Left cardiac atrium (tissue), 4 donors: ENCODE data around the gene NAGS. TPM values are rescaled to one million over a fixed set of nuclear protein-coding genes. Genes with fewer than 3 reads are reported as not detected.
"Not testable (repeated sequence)": the region's sequence is repeated elsewhere in the genome, so short reads cannot be mapped to it uniquely, and the experiment has no call there.

Experiments
- ATAC-seq, 2 donors: fragments of 200-7000 bp; cut with Tn5 transposase; one replicate each; pipeline ENCODE4 v1.9.1; 2020; ENCODE audit warnings: mild to moderate bottlenecking in 2 of 2, moderate library complexity in 2 of 2
- DNase-seq: peaks from one replicate; pipeline ENCODE4 v3.0.0-alpha.2; 2020
- intact Hi-C, 2 donors: fragments of 100-400 bp; cut with DNase I; formaldehyde crosslinking; loops; one replicate each; pipeline versions ENCODE4 v1.14.1 to v1.15.1; 2022 to 2023
- total RNA-seq, 2 donors: library from RNA; stranded (reverse); fragmentation: NEBNext Ultra II Directional; extraction: Animal tissue kit (Norgen Biotek cat#: 25700); gene quantifications; one replicate each; pipeline ENCODE4 v1.2.1, GENCODE V29; 2021
- donor health status: DM: no; HTN: yes; CAD: no.
- donor health status: DM: no; HTN: yes; CAD: no; lungs with severe emphysema.
- donor health status: DM: yes; HTN: yes; CAD: no.
- donor health status: Dilated cardiomyopathy.

The NAGS gene
- total RNA-seq, 2 donors from 2014 or later = 1.3 to 1.4 TPM

GRCh38 chr17:44004761-44005526 lies 522 bp downstream of the NAGS start:
- ATAC-seq (no peak), DNase-seq (peak; percentile 39)
- intact Hi-C loops = loop anchor here in 1 of 2 donors (5.0 kb wide), 1 partner anchor 37 kb away; no protein-coding TSS in a partner anchor

DNA sequence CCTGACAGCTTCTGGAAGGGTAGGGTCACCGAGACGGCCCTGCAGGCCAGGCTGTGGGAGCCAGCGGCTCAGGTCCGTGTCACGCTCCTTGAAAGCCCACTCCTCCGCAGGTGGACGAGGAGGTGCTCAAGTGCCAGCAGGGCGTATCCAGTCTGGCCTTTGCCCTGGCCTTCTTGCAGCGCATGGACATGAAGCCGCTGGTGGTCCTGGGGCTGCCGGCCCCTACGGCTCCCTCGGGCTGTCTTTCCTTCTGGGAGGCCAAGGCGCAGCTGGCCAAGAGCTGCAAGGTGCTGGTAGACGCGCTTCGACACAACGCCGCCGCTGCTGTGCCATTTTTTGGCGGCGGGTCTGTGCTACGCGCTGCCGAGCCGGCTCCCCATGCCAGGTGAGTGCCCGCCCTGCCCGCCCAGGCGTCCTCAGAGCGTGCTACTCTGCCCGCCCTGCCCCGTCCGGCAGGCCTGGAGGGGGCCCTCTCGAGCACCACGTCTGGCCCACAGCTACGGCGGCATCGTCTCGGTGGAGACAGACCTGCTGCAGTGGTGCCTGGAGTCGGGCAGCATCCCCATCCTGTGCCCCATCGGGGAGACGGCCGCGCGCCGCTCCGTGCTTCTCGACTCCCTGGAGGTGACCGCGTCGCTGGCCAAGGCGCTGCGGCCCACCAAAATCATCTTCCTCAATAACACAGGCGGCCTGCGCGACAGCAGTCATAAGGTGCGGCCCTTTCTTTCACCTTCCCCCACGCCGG lies 1.3 kb downstream of the NAGS start:
- peak; percentile 40 for DNase-seq
- intact Hi-C loops = loop anchor here in 1 of 2 donors (5.0 kb wide), 1 partner anchor 37 kb away; no protein-coding TSS in a partner anchor
- peak; percentile 8 to 19 for ATAC-seq

- ATAC-seq (peak; percentile 0 to 2), DNase-seq (no peak)
- intact Hi-C loops = loop anchor here in 1 of 2 donors (5.0 kb wide), 1 partner anchor 36 kb away; no protein-coding TSS in a partner anchor
Observed at GRCh38 chr17:44006272-44006597, 1.8 kb downstream of the NAGS start.

DNA sequence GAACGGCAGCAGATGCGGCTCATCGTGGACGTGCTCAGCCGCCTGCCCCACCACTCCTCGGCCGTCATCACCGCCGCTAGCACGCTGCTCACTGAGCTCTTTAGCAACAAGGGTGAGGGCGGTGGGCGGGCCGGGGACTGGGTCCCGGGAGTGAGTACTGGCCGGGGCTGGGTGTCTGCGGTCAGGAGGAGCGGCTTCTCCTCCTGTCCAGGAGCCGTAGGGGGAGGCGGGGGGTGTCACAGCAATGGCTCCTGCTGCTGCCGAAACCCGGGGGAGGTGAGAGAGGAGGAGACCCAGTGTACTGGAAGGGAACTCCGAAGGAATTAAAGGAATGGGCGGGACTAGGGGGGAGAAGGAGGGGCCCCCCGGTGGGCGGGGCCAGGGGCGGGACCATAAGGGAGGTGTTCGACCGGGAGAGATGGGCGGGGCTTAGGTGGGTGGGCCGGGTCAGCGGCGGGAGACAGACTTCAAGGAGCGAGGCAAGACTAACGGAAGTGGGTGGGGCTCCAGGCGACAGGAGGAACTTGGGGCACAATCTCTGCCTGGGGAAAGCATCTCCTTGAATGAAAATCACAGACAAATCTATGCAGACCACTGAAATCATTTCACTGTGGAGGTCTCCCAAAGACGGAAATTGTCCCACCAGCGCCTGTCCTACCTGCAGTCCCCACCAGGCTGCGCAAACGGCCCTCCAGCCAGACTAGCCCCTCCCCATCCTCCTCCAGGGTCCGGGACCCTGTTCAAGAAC lies 2.4 kb downstream of the NAGS start:
- DNase-seq (peak; percentile 99), ATAC-seq (peak; percentile 93 to 95)
- intact Hi-C loops = loop anchor here in 1 of 2 donors (5.0 kb wide), 1 partner anchor 36 kb away; no protein-coding TSS in a partner anchor

DNA sequence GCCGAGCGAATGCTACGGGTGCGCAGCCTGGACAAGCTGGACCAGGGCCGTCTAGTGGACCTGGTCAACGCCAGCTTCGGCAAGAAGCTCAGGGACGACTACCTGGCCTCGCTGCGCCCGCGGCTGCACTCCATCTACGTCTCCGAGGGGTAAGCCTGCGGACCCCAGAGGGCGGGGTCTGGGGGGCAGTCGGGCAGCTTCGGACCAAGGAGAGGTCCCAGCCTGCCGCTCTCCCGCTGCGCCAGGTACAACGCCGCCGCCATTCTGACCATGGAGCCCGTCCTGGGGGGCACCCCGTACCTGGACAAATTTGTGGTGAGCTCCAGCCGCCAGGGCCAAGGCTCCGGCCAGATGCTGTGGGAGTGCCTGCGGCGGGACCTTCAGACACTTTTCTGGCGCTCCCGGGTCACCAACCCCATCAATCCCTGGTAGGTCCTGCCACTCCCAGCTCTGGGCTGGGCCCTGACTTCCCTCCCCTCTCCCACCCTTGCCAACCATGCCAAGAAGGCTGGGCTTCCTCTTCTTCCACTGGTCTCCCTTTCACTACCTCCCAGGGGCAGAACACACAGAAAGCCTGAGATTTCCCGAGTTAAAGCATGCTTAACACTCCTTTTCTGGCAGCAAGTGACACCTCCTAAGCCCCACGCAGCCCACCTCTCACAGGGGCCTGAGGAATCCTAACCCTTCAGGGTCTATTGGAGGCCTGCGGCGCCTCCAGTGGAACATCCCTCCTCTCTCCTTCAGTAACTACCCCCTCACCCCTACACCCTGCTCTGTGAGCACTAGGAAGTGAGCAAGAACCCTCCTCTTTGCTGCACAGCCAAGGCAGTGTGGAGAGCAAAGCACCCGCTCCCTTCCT lies 3.2 kb downstream of the NAGS start:
- DNase-seq = peak; percentile 43
- intact Hi-C loops = loop anchor here in 1 of 2 donors (5.0 kb wide), 1 partner anchor 35 kb away; no protein-coding TSS in a partner anchor
- peak; percentile 4 to 17 for ATAC-seq

- ATAC-seq (no peak), DNase-seq (no peak)
- intact Hi-C loops = loop anchor here in 1 of 2 donors (5.0 kb wide), 1 partner anchor 34 kb away; no protein-coding TSS in a partner anchor
Observed at GRCh38 chr17:44008205-44008909, 3.9 kb downstream of the NAGS start.

- ATAC-seq = no peak
- intact Hi-C loops = loop anchor here in 1 of 2 donors (5.0 kb wide), 1 partner anchor 106 kb away; no protein-coding TSS in a partner anchor
- DNase-seq = no peak
Observed at GRCh38 chr17:44010966-44011647, 6.7 kb downstream of the NAGS start.

DNA sequence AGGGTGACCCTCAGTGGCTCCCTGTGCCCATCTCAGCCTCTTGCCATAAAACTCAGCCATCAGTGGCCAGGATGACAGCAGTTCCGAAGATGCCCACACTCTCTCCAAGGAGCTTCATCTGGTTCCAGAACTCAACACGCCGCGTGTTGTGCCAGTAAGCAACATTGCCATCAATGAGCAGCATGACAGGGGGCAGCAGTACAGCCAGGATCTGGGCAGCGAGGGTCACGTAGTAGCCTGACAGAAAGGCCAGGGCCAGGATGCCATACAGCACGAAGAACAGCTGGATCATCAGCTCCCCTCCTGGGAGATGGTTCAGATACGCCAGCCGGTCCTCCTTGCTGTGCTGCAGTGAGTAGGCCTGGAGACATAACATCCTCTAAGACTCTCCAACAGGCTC lies 7.5 kb downstream of the NAGS start:
- intact Hi-C loops = loop anchor here in 1 of 2 donors (5.0 kb wide), 1 partner anchor 105 kb away; no protein-coding TSS in a partner anchor

GRCh38 chr17:44012391-44012790 lies 8.0 kb downstream of the NAGS start:
- intact Hi-C loops = loop anchor here in 1 of 2 donors (5.0 kb wide), 1 partner anchor 105 kb away; no protein-coding TSS in a partner anchor
- ATAC-seq (no peak), DNase-seq (no peak)

More for the DNA sequence above, 7.5 kb downstream of the NAGS start:
- no peak for DNase-seq
- ATAC-seq = no peak

GRCh38 chr17:44012874-44013273 lies 8.5 kb downstream of the NAGS start:
- intact Hi-C loops = loop anchor here in 1 of 2 donors (5.0 kb wide), 1 partner anchor 104 kb away; no protein-coding TSS in a partner anchor
- no peak for ATAC-seq
- no peak for DNase-seq

- intact Hi-C loops = loop anchor here in 1 of 2 donors (5.0 kb wide), 1 partner anchor 103 kb away; no protein-coding TSS in a partner anchor
- DNase-seq (no peak), ATAC-seq (peak; percentile 6 to 28)
Observed at GRCh38 chr17:44014133-44014436, 9.7 kb downstream of the NAGS start.

DNA sequence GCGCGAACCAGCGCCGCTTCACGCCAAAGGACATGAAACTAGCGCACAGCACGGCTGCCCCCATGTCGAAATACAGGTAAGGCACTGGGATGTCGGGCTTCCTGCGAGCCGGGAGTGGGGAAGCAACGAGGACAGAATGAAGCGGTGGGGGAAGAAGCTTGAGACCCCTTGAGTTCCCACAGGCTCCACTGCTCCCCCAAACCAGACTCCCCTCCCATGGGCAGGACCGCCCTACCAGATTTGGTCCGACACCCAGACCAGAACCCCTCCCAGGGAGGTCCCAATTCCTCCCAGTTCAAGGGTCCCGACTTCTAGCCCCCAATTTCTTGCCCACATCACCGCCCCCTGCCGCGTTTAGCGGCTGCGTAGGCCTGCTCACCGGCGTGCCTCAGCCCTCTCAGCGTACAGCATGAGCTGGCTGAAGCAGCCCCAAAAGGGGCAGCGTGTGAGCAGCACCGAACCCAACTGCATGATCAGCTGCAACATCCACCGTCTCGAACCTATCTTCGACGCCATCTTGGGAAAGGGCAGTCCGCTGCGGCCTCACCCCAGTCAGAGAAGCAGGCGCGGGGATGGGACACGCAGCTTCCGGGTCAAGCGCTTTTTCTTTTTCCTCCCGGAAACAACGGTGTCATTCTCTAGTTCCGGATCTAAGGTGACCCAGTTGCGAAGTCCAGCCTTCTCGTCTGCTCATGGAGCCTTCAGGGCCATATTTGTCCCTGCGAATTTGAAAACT lies 10.2 kb downstream of the NAGS start, which contains the start of gene TMEM101:
Gene TMEM101, minus strand, starts transcription at position 527 of the 736 bp plus-strand sequence. Its CDS starts 11 bp downstream, at position 516.
- DNase-seq (peak; percentile 92), ATAC-seq (peak; percentile 94 to 96)
- intact Hi-C loops = loop anchor here in 1 of 2 donors (5.0 kb wide), 1 partner anchor 103 kb away; no protein-coding TSS in a partner anchor

GRCh38 chr17:44021227-44021626 lies 16.8 kb downstream of the NAGS start:
- intact Hi-C loops, ATAC-seq: not testable (repeated sequence)

GRCh38 chr17:44022246-44022645 lies 17.8 kb downstream of the NAGS start:
- no peak for DNase-seq
- intact Hi-C loops = no loop called here

More at GRCh38 chr17:44021227-44021626, 16.8 kb downstream of the NAGS start:
- DNase-seq = not testable (repeated sequence)

GRCh38 chr17:44023545-44024270 lies 19.3 kb downstream of the NAGS start:
- intact Hi-C loops = no loop called here
- no peak for DNase-seq
- no peak for ATAC-seq

More at GRCh38 chr17:44022246-44022645, 17.8 kb downstream of the NAGS start:
- no peak for ATAC-seq
